ENCODE measurements around the gene CRAT. TPM values are rescaled to one million over a fixed set of nuclear protein-coding genes. Genes with fewer than 3 reads are reported as not detected.

Gene CRAT
- total RNA-seq, 3 donors from 2014 or later = 3.4 to 5.2 (median 5.2) TPM

- Mint-ChIP-seq H3K36me3 (ENCODE audit: insufficient read depth) (peaks cover 5% of the 10 kb centered on the region), H3K27me3 (ENCODE audit: low read depth) (no peaks in the 10 kb centered on the region), H3K4me1 (ENCODE audit: low read depth) (no peaks in the 10 kb centered on the region), H3K9me3 (no peaks in the 10 kb centered on the region), H3K4me3 (no peak overlapping the region)
- DNase-seq (no peak), ATAC-seq (no peak)
These were observed 15.4 kb downstream of the CRAT start for GRCh38 chr9:129095170-129095667.

GRCh38 chr9:129094387-129095169, 16.0 kb downstream of the CRAT start:
- H3K36me3 Mint-ChIP-seq (ENCODE audit: insufficient read depth) = peaks cover 11% of the 10 kb centered on the region
- no peaks in the 10 kb centered on the region for H3K9me3 Mint-ChIP-seq
- no peak for ATAC-seq

DNA sequence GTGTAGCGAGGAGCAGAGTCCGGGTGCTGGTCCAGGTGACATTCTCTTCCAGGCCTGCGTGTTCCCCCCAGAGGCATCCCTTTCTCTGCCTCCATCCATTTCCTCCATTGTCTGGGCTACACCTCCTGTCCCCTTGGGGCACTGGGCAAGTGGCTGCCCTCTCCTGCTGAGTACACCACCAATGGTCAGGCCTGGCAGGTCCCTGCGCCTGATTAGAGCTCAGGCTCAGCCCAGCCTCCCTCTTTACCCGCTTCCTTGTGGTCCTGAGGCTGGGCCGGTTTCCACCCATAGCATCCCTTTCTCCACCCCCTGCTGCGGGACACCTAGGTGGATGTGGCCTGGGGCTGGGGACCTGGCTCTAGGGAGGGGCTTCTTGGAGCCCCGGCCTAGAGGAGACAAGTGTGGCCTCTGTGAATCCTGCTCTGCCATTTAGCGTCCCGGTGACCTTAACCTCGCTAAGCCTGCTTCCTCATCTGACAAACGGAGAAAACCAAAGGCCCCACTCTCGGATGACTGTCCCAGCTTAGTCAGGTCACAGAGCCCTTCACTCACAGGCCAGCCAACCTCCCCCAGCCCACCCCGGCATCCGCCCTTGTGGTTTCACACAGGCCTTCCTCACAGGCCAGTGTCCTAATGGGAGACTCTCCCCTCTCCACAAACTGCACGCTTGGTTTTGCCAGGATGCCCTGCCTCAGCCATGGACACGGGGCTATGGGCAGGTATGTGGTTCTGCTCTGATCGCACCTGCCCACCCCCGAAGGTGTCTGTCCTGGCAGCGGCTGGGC, 16.8 kb downstream of the CRAT start:
- H3K27me3 Mint-ChIP-seq (ENCODE audit: low read depth) = no peaks in the 10 kb centered on the region
- H3K9me3 Mint-ChIP-seq = no peaks in the 10 kb centered on the region
- no peaks in the 10 kb centered on the region for H3K4me1 Mint-ChIP-seq (ENCODE audit: low read depth)
- H3K4me3 Mint-ChIP-seq = no peak overlapping the region
- ATAC-seq = peak in 1 of 2 donors; percentile 11
- no peak for DNase-seq
- peaks cover 12% of the 10 kb centered on the region for H3K36me3 Mint-ChIP-seq (ENCODE audit: insufficient read depth)

More at GRCh38 chr9:129094387-129095169, 16.0 kb downstream of the CRAT start:
- H3K4me1 Mint-ChIP-seq (ENCODE audit: low read depth) = no peaks in the 10 kb centered on the region
- H3K4me3 Mint-ChIP-seq = no peak overlapping the region
- DNase-seq = no peak
- H3K27me3 Mint-ChIP-seq (ENCODE audit: low read depth) = no peaks in the 10 kb centered on the region

DNA sequence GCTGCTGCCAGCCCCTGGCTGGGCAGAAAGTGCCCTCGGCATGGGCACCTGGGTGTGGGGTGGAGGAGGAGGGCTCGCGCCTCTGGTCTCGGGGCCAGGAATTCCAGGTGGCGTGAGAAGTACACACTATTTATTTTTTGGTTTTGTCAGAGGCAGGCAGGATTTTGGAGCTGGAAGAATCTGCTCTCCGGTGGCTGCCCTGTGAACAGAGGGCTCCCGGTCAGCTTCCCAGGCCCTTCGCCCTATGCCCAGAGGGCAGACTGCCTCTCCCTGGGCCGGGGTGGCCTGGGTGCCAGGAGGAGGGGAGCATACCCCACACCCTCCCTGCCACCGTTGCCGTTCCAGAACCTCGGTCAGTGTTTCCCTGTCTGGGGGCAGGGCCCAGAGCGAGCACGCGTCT, 21.3 kb downstream of the CRAT start:
- ATAC-seq (no peak), DNase-seq (no peak)
- no peak overlapping the region for H3K4me3 Mint-ChIP-seq
- no peaks in the 10 kb centered on the region for H3K9me3 Mint-ChIP-seq
- H3K27me3 Mint-ChIP-seq (ENCODE audit: low read depth) = no peaks in the 10 kb centered on the region
- no peaks in the 10 kb centered on the region for H3K4me1 Mint-ChIP-seq (ENCODE audit: low read depth)
- peaks cover 15% of the 10 kb centered on the region for H3K36me3 Mint-ChIP-seq (ENCODE audit: insufficient read depth)

DNA sequence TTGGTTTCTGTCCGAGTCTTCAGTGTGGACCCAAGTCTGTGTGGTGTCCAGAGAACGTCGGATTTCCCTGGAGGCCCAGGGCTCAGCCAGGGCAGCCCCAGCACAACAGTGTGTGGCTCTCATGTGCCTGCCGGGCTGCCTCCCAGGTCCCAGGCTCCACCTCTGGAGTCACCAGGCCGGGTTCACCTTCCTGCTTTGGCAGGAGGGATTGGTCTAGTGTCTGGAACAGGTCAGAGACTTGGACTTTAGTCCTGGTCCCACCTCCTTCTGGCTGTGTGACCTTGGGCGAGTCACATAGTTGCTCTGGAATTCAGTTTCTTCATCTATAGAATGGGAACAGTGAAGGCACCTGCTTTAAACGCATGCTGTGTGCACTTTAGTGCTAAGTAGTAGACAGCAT, 26.5 kb downstream of the CRAT start:
- Mint-ChIP-seq H3K27me3 (ENCODE audit: low read depth) (no peaks in the 10 kb centered on the region), H3K4me1 (ENCODE audit: low read depth) (peaks cover 22% of the 10 kb centered on the region), H3K36me3 (ENCODE audit: insufficient read depth) (peaks cover 5% of the 10 kb centered on the region), H3K9me3 (no peaks in the 10 kb centered on the region), H3K4me3 (no peak overlapping the region)
- ATAC-seq = no peak
- DNase-seq = no peak

DNA sequence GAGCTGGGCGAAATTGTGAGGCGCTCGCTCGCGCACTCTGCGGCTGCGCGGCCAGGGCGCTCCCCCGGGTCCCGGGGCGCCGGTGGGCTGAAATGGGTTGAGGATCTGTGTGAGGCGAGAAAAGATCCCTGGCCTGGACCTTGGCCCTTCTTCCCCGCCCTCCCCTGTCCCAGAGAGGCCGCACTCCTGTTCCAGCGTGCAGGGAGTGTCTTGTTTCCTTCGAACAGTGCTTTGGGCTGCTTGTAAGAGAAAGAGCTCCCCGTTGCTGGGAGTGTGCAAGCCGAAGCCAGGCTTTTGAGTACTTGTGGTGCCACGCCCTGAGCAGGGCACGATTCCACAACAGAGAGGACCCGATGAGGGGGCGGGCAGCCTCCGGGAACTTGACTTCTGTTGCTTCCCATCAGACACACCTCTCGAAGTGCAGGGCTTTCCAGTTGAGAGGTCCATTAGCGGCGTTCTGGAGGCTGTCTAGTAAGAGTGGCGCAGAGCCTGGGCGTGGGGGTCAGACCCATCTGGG, 29.1 kb downstream of the CRAT start:
- no peak for DNase-seq
- Mint-ChIP-seq H3K9me3 (no peaks in the 10 kb centered on the region), H3K27me3 (ENCODE audit: low read depth) (no peaks in the 10 kb centered on the region), H3K4me1 (ENCODE audit: low read depth) (peaks cover 22% of the 10 kb centered on the region), H3K36me3 (ENCODE audit: insufficient read depth) (no peaks in the 10 kb centered on the region), H3K4me3 (peak overlapping the region; percentile 89)
- peak in 1 of 2 donors; percentile 0 for ATAC-seq

- H3K4me1 Mint-ChIP-seq (ENCODE audit: low read depth) = peaks cover 22% of the 10 kb centered on the region
- H3K36me3 Mint-ChIP-seq (ENCODE audit: insufficient read depth) = no peaks in the 10 kb centered on the region
- H3K27me3 Mint-ChIP-seq (ENCODE audit: low read depth) = no peaks in the 10 kb centered on the region
- DNase-seq (peak; percentile 98), ATAC-seq (peak; percentile 95 to 96)
- no peaks in the 10 kb centered on the region for H3K9me3 Mint-ChIP-seq
- peak within 1 kb of the TSS; percentile 89 for H3K4me3 Mint-ChIP-seq
These were observed 29.8 kb downstream of the CRAT start, which contains the start of gene DOLPP1 for GRCh38 chr9:129080601-129081387. TSS of gene DOLPP1 (plus strand) at chr9:129081111. CDS start at chr9:129081132, 21 bp downstream.

DNA sequence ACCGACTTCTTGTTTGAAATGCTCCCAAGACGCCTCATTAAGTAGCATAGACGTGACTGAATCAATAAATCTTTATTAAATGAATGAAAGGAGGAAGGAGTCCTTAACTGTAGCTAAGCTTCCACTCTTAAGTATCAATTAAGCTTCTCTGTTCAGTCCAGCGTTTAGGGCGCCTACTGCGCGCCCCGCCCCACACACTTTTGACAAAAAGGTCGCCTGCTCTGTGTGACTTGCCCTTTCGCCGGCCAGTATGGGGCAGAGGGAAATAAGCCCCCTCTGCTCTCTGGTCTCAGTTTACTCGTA, 30.3 kb downstream of the CRAT start:
- no peak for DNase-seq
- peak overlapping the region; percentile 89 for H3K4me3 Mint-ChIP-seq

GRCh38 chr9:129079829-129080228, 30.8 kb downstream of the CRAT start:
- ATAC-seq (no peak), DNase-seq (no peak)
- Mint-ChIP-seq H3K27me3 (ENCODE audit: low read depth) (no peaks in the 10 kb centered on the region), H3K9me3 (no peaks in the 10 kb centered on the region), H3K4me1 (ENCODE audit: low read depth) (peaks cover 22% of the 10 kb centered on the region), H3K36me3 (ENCODE audit: insufficient read depth) (no peaks in the 10 kb centered on the region), H3K4me3 (peak overlapping the region; percentile 89)

More for the DNA sequence above, 30.3 kb downstream of the CRAT start:
- Mint-ChIP-seq H3K27me3 (ENCODE audit: low read depth) (no peaks in the 10 kb centered on the region), H3K4me1 (ENCODE audit: low read depth) (peaks cover 22% of the 10 kb centered on the region), H3K36me3 (ENCODE audit: insufficient read depth) (no peaks in the 10 kb centered on the region), H3K9me3 (no peaks in the 10 kb centered on the region)
- no peak for ATAC-seq

GRCh38 chr9:129078691-129079503, 31.7 kb downstream of the CRAT start:
- Mint-ChIP-seq H3K4me3 (peak overlapping the region; percentile 48), H3K4me1 (ENCODE audit: low read depth) (peaks cover 24% of the 10 kb centered on the region), H3K9me3 (no peaks in the 10 kb centered on the region), H3K36me3 (ENCODE audit: insufficient read depth) (no peaks in the 10 kb centered on the region), H3K27me3 (ENCODE audit: low read depth) (no peaks in the 10 kb centered on the region)
- no peak for ATAC-seq
- no peak for DNase-seq

- DNase-seq (no peak), ATAC-seq (no peak)
- Mint-ChIP-seq H3K27me3 (ENCODE audit: low read depth) (no peaks in the 10 kb centered on the region), H3K4me3 (no peak overlapping the region), H3K9me3 (no peaks in the 10 kb centered on the region), H3K36me3 (ENCODE audit: insufficient read depth) (no peaks in the 10 kb centered on the region), H3K4me1 (ENCODE audit: low read depth) (peaks cover 23% of the 10 kb centered on the region)
These were observed 33.4 kb downstream of the CRAT start for GRCh38 chr9:129077236-129077635.

GRCh38 chr9:129076640-129077037, 34.0 kb downstream of the CRAT start:
- ATAC-seq (no peak), DNase-seq (no peak)
- no peaks in the 10 kb centered on the region for H3K27me3 Mint-ChIP-seq (ENCODE audit: low read depth)
- H3K36me3 Mint-ChIP-seq (ENCODE audit: insufficient read depth) = no peaks in the 10 kb centered on the region
- no peaks in the 10 kb centered on the region for H3K9me3 Mint-ChIP-seq
- peaks cover 23% of the 10 kb centered on the region for H3K4me1 Mint-ChIP-seq (ENCODE audit: low read depth)
- no peak overlapping the region for H3K4me3 Mint-ChIP-seq

DNA sequence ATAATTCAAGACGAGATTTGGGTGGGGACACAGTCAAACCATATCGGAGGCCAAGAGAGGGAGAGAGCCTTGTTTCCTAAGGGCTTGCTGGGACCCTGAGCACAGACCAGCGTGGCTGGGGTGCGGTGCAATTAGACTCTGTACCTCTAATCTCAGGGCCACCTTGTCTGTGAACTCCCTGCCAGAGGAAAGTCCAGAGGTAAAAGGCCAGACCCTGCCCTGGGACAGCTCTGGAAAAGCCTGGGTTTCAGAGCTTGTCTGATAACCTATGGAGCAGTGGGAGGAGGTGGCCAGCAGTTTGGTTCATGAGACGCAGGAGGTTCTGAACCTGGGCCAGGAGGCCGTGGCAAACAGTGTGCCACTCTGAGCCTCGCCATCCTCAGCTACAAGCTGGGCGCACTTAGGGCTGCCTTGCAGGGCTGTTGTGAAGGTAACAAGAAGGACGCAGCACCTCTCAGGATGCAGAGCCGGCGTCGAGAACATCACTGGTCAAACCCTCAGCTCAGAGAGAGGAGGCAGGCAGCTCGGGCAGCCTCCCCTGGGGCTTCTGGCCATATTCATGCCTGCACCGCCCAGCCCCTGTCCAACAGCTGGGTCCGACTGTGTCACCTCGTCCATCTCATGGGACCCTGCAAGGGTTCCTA, 34.5 kb downstream of the CRAT start:
- H3K4me1 Mint-ChIP-seq (ENCODE audit: low read depth) = peaks cover 27% of the 10 kb centered on the region
- H3K9me3 Mint-ChIP-seq = no peaks in the 10 kb centered on the region

More for the DNA sequence above, 34.5 kb downstream of the CRAT start:
- H3K4me3 Mint-ChIP-seq = no peak overlapping the region
- H3K36me3 Mint-ChIP-seq (ENCODE audit: insufficient read depth) = no peaks in the 10 kb centered on the region
- H3K27me3 Mint-ChIP-seq (ENCODE audit: low read depth) = no peaks in the 10 kb centered on the region
- ATAC-seq = no peak
- no peak for DNase-seq
